Astrocyte (in vitro differentiated cells and primary cell): ENCODE measurements around the gene CAPN9. TPM values are rescaled to one million over a fixed set of nuclear protein-coding genes. Genes with fewer than 3 reads are reported as not detected.

ENCODE experiments used
- DNase-seq: peaks from one replicate; pipeline ENCODE4 v3.0.0-alpha.2; 2010; ENCODE audit warnings: low read depth
- FAIRE-seq: peaks from 2 replicates; lab custom pipeline; 2011; peaks lifted over from hg19 to GRCh38; lab: Jason Lieb, UNC
- H2AFZ ChIP-seq: 2 replicates; pipeline ENCODE4 v1.6.0; 2012; ENCODE audit warnings: low read depth, low read length, inconsistent platforms
- H3K27ac ChIP-seq: 2 replicates; pipeline ENCODE4 v1.5.1; 2011; ENCODE audit warnings: low read depth, low read length, inconsistent platforms
- H3K27me3 ChIP-seq: 2 replicates; pipeline ENCODE4 v1.6.0; 2011; ENCODE audit warnings: low read length, inconsistent platforms; ENCODE audit not compliant: insufficient read depth
- H3K36me3 ChIP-seq: 2 replicates; pipeline ENCODE4 v1.5.1; 2011; ENCODE audit warnings: low read length, inconsistent platforms; ENCODE audit not compliant: insufficient read depth
- H3K4me1 ChIP-seq: 2 replicates; pipeline ENCODE4 v1.5.1; 2011; ENCODE audit warnings: low read length, inconsistent platforms; ENCODE audit not compliant: insufficient read depth
- H3K4me2 ChIP-seq: 2 replicates; pipeline ENCODE4 v1.6.0; 2012; ENCODE audit warnings: low read length, inconsistent platforms
- H3K4me3 ChIP-seq: 2 replicates; pipeline ENCODE4 v1.5.1; 2011; ENCODE audit warnings: low read depth, mild to moderate bottlenecking, low read length, inconsistent platforms; ENCODE audit not compliant: insufficient read depth
- H3K79me2 ChIP-seq: 2 replicates; pipeline ENCODE4 v1.6.0; 2012; ENCODE audit warnings: mild to moderate bottlenecking, low read length, inconsistent platforms; ENCODE audit not compliant: insufficient read depth
- H3K9ac ChIP-seq: 2 replicates; pipeline ENCODE4 v1.6.0; 2012; ENCODE audit warnings: mild to moderate bottlenecking, low read length, inconsistent platforms
- H3K9me3 ChIP-seq: 2 replicates; pipeline ENCODE4 v1.5.1; 2012; ENCODE audit warnings: low read depth, mild to moderate bottlenecking, low read length, inconsistent platforms; ENCODE audit not compliant: insufficient read depth
- H4K20me1 ChIP-seq: 2 replicates; pipeline ENCODE4 v1.6.0; 2012; ENCODE audit warnings: low read length, inconsistent platforms; ENCODE audit not compliant: insufficient read depth
- H3K27ac Mint-ChIP-seq: one replicate; pipeline ENCODE4 v1.8.0; 2021; ENCODE audit warnings: mild to moderate bottlenecking, mixed read lengths; ENCODE audit not compliant: unreplicated experiment
- H3K27me3 Mint-ChIP-seq: one replicate; pipeline ENCODE4 v1.8.0; 2021; ENCODE audit warnings: low read depth, mixed read lengths; ENCODE audit not compliant: unreplicated experiment
- H3K36me3 Mint-ChIP-seq: one replicate; pipeline ENCODE4 v1.8.0; 2021; ENCODE audit warnings: low read depth, mixed read lengths; ENCODE audit not compliant: unreplicated experiment
- H3K4me1 Mint-ChIP-seq: one replicate; pipeline ENCODE4 v1.8.0; 2021; ENCODE audit warnings: low read depth, mixed read lengths; ENCODE audit not compliant: unreplicated experiment
- H3K4me3 Mint-ChIP-seq: one replicate; pipeline ENCODE4 v1.8.0; 2021; ENCODE audit warnings: mild to moderate bottlenecking, moderate library complexity, mixed read lengths; ENCODE audit not compliant: unreplicated experiment
- H3K9me3 Mint-ChIP-seq: one replicate; pipeline ENCODE4 v1.8.0; 2021; ENCODE audit warnings: mild to moderate bottlenecking, mixed read lengths; ENCODE audit not compliant: unreplicated experiment
- EZH2 ChIP-seq: IDR thresholded peaks from 2 replicates; pipeline ENCODE4 v1.6.1; 2012; ENCODE audit warnings: mild to moderate bottlenecking, low read length, inconsistent platforms; ENCODE audit not compliant: insufficient read depth
- total RNA-seq: library from RNA; stranded (reverse); gene quantifications from 2 replicates; pipeline ENCODE4 v1.2.1, GENCODE V29; 2021
- TF ChIP-seq, protein P1 (sequence below): IDR thresholded peaks from 2 replicates; pipeline ENCODE4 v1.5.1; 2011; ENCODE audit warnings: low read depth, mild to moderate bottlenecking, inconsistent platforms, low read length, moderate library complexity; ENCODE audit not compliant: insufficient read depth

CAPN9 gene
- total RNA-seq, 1 donor from 2014 or later = not detected

DNA sequence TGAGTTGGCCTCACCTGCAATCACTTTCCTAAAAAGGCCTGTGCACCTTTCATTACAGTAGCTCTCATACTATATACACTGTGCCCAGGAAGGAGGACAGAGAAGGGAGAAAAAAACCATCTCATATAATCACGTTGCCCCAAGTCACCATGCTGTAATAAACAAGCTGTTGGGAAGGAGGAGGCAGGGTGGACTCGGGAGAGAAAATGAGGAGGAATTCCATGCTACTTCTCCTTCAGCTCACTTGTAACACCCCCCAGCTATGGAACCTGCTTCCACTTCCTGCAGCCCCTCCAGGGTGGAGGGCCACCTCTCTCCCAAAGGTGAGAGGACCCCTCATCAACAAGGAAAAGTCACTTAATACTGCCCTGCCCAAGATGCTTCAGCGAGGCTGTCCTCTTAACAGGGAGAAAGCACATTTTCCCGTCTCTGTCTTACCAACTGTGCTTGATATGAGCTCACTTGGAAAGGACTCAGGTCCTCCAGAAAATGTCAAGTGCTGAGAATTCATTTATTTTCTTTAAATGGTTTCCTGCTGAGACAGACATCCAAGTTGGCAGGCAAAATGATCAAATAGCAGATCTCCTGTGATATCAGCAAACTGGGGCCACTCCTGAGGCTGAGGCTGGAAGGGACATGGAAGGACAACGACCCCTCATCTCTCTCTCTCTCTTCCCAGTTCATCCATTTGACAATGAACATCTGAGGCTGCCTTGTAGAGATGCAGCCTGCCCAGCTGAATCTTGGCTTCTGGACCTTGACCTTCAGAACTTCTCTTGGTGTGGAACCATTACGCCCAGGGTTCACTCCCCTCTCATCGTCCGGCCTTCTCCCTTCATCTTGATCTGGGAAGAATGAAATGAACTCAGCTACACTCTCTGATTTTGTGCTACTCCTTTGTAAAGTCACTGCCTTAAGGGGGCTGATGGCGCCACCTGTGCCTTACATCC lies 54.0 kb downstream of the CAPN9 start:
- H3K36me3 ChIP-seq = no peaks in the 10 kb centered on the region
- peaks cover 4% of the 10 kb centered on the region for H3K4me1 Mint-ChIP-seq
- TF ChIP-seq EZH2 = no peak
- TF ChIP-seq, protein P1, sequence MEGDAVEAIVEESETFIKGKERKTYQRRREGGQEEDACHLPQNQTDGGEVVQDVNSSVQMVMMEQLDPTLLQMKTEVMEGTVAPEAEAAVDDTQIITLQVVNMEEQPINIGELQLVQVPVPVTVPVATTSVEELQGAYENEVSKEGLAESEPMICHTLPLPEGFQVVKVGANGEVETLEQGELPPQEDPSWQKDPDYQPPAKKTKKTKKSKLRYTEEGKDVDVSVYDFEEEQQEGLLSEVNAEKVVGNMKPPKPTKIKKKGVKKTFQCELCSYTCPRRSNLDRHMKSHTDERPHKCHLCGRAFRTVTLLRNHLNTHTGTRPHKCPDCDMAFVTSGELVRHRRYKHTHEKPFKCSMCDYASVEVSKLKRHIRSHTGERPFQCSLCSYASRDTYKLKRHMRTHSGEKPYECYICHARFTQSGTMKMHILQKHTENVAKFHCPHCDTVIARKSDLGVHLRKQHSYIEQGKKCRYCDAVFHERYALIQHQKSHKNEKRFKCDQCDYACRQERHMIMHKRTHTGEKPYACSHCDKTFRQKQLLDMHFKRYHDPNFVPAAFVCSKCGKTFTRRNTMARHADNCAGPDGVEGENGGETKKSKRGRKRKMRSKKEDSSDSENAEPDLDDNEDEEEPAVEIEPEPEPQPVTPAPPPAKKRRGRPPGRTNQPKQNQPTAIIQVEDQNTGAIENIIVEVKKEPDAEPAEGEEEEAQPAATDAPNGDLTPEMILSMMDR = no peak
- H2AFZ ChIP-seq = no peak overlapping the region
- FAIRE-seq = no peak
- DNase-seq = peak; percentile 5
- H3K9me3 Mint-ChIP-seq = no peaks in the 10 kb centered on the region
- H3K9ac ChIP-seq = no peak overlapping the region
- H3K4me1 ChIP-seq = no peaks in the 10 kb centered on the region
- no peaks in the 10 kb centered on the region for H3K79me2 ChIP-seq
- H3K36me3 Mint-ChIP-seq = no peaks in the 10 kb centered on the region
- peaks cover 2% of the 10 kb centered on the region for H3K27me3 Mint-ChIP-seq
- no peak overlapping the region for H3K27ac Mint-ChIP-seq
- peaks cover 2% of the 10 kb centered on the region for H3K27me3 ChIP-seq
- H3K4me3 ChIP-seq = no peak overlapping the region
- no peaks in the 10 kb centered on the region for H3K9me3 ChIP-seq
- no peak overlapping the region for H3K4me2 ChIP-seq
- no peak overlapping the region for H3K4me3 Mint-ChIP-seq
- H4K20me1 ChIP-seq = no peaks in the 10 kb centered on the region
- H3K27ac ChIP-seq = no peak overlapping the region

DNA sequence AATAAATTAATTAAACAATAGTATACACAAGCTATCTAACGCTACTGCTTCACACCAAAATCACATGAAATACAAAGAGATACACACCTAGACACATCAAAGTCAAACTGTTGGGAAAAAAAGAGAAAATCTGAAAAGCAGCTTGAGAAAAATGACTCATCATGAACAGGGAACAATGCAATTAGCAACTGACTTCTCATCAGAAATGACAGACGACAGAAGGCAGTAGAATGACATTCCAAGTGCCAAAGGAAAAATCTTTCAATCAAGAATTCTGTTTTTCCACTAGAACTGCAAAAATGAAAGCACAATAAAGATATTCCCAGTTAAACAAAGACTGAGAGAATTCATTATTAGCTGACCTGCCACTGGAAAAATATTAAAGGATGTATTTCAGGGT lies 57.2 kb downstream of the CAPN9 start:
- Mint-ChIP-seq H3K4me1 (peaks cover 4% of the 10 kb centered on the region), H3K36me3 (peaks cover 3% of the 10 kb centered on the region), H3K9me3 (no peaks in the 10 kb centered on the region), H3K4me3 (no peak overlapping the region), H3K27ac (no peak overlapping the region), H3K27me3 (peaks cover 2% of the 10 kb centered on the region)
- Histone ChIP-seq H3K27me3 (peaks cover 4% of the 10 kb centered on the region), H3K79me2 (no peaks in the 10 kb centered on the region), H3K9ac (no peak overlapping the region), H3K4me2 (no peak overlapping the region), H3K4me3 (no peak overlapping the region), H2AFZ (no peak overlapping the region), H3K4me1 (no peaks in the 10 kb centered on the region), H3K27ac (no peak overlapping the region), H3K9me3 (no peaks in the 10 kb centered on the region), H4K20me1 (no peaks in the 10 kb centered on the region), H3K36me3 (no peaks in the 10 kb centered on the region)
- DNase-seq = no peak
- FAIRE-seq = no peak
- TF ChIP-seq, protein P1 = no peak
- TF ChIP-seq EZH2 = no peak

DNA sequence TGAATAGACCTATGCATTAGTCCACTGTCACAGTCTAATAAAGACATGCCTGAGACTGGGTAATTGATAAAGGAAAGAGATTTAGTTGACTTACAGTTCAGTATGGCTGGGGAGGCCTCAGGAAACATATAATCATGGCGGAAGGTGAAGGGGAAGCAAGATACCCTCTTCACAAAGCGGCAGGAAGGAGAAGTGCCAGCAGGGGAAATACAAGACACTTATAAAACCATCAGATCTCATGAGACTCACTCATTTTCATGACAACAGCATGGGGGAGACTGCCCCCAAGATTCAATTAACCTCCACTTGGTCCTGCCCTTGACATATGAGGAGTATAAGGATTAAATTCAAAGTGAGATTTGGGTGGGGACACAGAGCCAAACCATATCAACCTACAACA lies 59.4 kb downstream of the CAPN9 start:
- no peaks in the 10 kb centered on the region for H3K9me3 ChIP-seq
- no peak for FAIRE-seq
- no peak overlapping the region for H3K4me3 Mint-ChIP-seq
- peaks cover 6% of the 10 kb centered on the region for H3K9me3 Mint-ChIP-seq
- no peaks in the 10 kb centered on the region for H4K20me1 ChIP-seq
- H2AFZ ChIP-seq = no peak overlapping the region
- no peaks in the 10 kb centered on the region for H3K36me3 ChIP-seq
- peaks cover 2% of the 10 kb centered on the region for H3K27me3 Mint-ChIP-seq
- H3K4me1 ChIP-seq = no peaks in the 10 kb centered on the region
- H3K4me3 ChIP-seq = no peak overlapping the region
- H3K27ac ChIP-seq = no peak overlapping the region
- TF ChIP-seq, protein P1 = no peak
- TF ChIP-seq EZH2 = no peak
- no peak overlapping the region for H3K9ac ChIP-seq
- H3K36me3 Mint-ChIP-seq = peaks cover 3% of the 10 kb centered on the region
- peaks cover 4% of the 10 kb centered on the region for H3K4me1 Mint-ChIP-seq
- no peak overlapping the region for H3K4me2 ChIP-seq
- peaks cover 2% of the 10 kb centered on the region for H3K27me3 ChIP-seq
- H3K27ac Mint-ChIP-seq = no peak overlapping the region
- H3K79me2 ChIP-seq = no peaks in the 10 kb centered on the region
- no peak for DNase-seq
